ENCODE data around the gene DSTN. TPM values are rescaled to one million over a fixed set of nuclear protein-coding genes. Genes with fewer than 3 reads are reported as not detected.
A peak's percentile ranks its signal among the peaks of the same experiment; 100 is the strongest.

Gene DSTN
- total RNA-seq, 4 donors from 2014 or later, result 1,820 to 3,515 (median 2,996) TPM

- no peaks in the 10 kb centered on the region for H3K9me3 ChIP-seq
- H3K27me3 ChIP-seq, result no peaks in the 10 kb centered on the region
- TF ChIP-seq POLR2A (IDR thresholded peaks at IDR 0.05), result no peak
- no peak for TF ChIP-seq EP300 (IDR thresholded peaks at IDR 0.05)
- TF ChIP-seq POLR2AphosphoS5 (IDR thresholded peaks at IDR 0.05), result no peak
- no peak for TF ChIP-seq CTCF (IDR thresholded peaks at IDR 0.05)
- H3K27ac ChIP-seq, result peak overlapping the region in 2 of 4 donors; percentile 14 to 69
- H3K36me3 ChIP-seq, result peaks cover 0 to 6% of the 10 kb centered on the region in 2 donors
- ATAC-seq, result no peak
- no peak overlapping the region for H3K4me3 ChIP-seq
- peaks cover 0 to 86% (median 44%) of the 10 kb centered on the region in 3 donors for H3K4me1 ChIP-seq
- WGBS, 2 donors (ENCODE audit: low coverage in 1 of 2), result 89% methylated on average over 2 of the region's 10 CpGs; no CpG with 5 or more reads in 1 of the 2 donors
These were observed 82.5 kb downstream of the DSTN start for GRCh38 chr20:17652411-17652810.

- peaks cover 0 to 6% (median 0%) of the 10 kb centered on the region in 3 donors for H3K9me3 ChIP-seq
- TF ChIP-seq POLR2A (IDR thresholded peaks at IDR 0.05), result no peak
- no peak for TF ChIP-seq EP300 (IDR thresholded peaks at IDR 0.05)
- no peak for TF ChIP-seq CTCF (IDR thresholded peaks at IDR 0.05)
- no peak for TF ChIP-seq POLR2AphosphoS5 (IDR thresholded peaks at IDR 0.05)
- 79 to 89% methylated on average over 5 to 6 of the region's 11 CpGs for WGBS, 2 donors (ENCODE audit: low coverage in 1 of 2)
- peaks cover 0 to 69% (median 38%) of the 10 kb centered on the region in 3 donors for H3K4me1 ChIP-seq
- no peaks in the 10 kb centered on the region for H3K27me3 ChIP-seq
- H3K4me3 ChIP-seq, result no peak overlapping the region
- ATAC-seq, result no peak
- H3K36me3 ChIP-seq, result peaks cover 0 to 18% of the 10 kb centered on the region in 2 donors
- no peak overlapping the region for H3K27ac ChIP-seq
These were observed 84.2 kb downstream of the DSTN start for GRCh38 chr20:17653835-17654648.

GRCh38 chr20:17654649-17655285, 84.9 kb downstream of the DSTN start:
- no peak for ATAC-seq
- peaks cover 0 to 66% (median 32%) of the 10 kb centered on the region in 3 donors for H3K4me1 ChIP-seq
- H3K27me3 ChIP-seq, result no peaks in the 10 kb centered on the region
- 25 to 53% methylated on average over 4 to 5 of the region's 7 CpGs for WGBS, 2 donors (ENCODE audit: low coverage in 1 of 2)
- H3K9me3 ChIP-seq, result peaks cover 0 to 6% (median 0%) of the 10 kb centered on the region in 3 donors
- H3K36me3 ChIP-seq, result peaks cover 0 to 22% of the 10 kb centered on the region in 2 donors
- H3K27ac ChIP-seq, result peak overlapping the region in 1 of 4 donors; percentile 48
- H3K4me3 ChIP-seq, result no peak overlapping the region
- TF ChIP-seq POLR2A (IDR thresholded peaks at IDR 0.05) (no peak), CTCF (IDR thresholded peaks at IDR 0.05) (peak in 3 of 4 experiments; percentile 26 to 40 (median 39))

- Histone ChIP-seq H3K4me3 (no peak overlapping the region), H3K27ac (peak overlapping the region in 1 of 4 donors; percentile 48), H3K9me3 (peaks cover 0 to 6% (median 0%) of the 10 kb centered on the region in 3 donors), H3K36me3 (peaks cover 0 to 25% of the 10 kb centered on the region in 2 donors), H3K4me1 (peaks cover 0 to 66% (median 27%) of the 10 kb centered on the region in 3 donors), H3K27me3 (no peaks in the 10 kb centered on the region)
- ATAC-seq, result peak; percentile 29
- 57 to 59% methylated on average over 6 to 7 of the region's 7 CpGs for WGBS, 2 donors (ENCODE audit: low coverage in 1 of 2)
- TF ChIP-seq CTCF (IDR thresholded peaks at IDR 0.05) (no peak), POLR2A (IDR thresholded peaks at IDR 0.05) (no peak), POLR2AphosphoS5 (IDR thresholded peaks at IDR 0.05) (no peak), EP300 (IDR thresholded peaks at IDR 0.05) (no peak)
These were observed 85.4 kb downstream of the DSTN start for GRCh38 chr20:17655286-17655651.

Measured in gastroesophageal sphincter (tissue), 4 donors.